HS-5 (cell line): ENCODE measurements around the gene HMCN2.

Source experiments
- DNase-seq: peaks from one replicate; pipeline ENCODE4 v3.0.0-alpha.2; 2012; ENCODE audit warnings: low read depth

Gene HMCN2, protein sequence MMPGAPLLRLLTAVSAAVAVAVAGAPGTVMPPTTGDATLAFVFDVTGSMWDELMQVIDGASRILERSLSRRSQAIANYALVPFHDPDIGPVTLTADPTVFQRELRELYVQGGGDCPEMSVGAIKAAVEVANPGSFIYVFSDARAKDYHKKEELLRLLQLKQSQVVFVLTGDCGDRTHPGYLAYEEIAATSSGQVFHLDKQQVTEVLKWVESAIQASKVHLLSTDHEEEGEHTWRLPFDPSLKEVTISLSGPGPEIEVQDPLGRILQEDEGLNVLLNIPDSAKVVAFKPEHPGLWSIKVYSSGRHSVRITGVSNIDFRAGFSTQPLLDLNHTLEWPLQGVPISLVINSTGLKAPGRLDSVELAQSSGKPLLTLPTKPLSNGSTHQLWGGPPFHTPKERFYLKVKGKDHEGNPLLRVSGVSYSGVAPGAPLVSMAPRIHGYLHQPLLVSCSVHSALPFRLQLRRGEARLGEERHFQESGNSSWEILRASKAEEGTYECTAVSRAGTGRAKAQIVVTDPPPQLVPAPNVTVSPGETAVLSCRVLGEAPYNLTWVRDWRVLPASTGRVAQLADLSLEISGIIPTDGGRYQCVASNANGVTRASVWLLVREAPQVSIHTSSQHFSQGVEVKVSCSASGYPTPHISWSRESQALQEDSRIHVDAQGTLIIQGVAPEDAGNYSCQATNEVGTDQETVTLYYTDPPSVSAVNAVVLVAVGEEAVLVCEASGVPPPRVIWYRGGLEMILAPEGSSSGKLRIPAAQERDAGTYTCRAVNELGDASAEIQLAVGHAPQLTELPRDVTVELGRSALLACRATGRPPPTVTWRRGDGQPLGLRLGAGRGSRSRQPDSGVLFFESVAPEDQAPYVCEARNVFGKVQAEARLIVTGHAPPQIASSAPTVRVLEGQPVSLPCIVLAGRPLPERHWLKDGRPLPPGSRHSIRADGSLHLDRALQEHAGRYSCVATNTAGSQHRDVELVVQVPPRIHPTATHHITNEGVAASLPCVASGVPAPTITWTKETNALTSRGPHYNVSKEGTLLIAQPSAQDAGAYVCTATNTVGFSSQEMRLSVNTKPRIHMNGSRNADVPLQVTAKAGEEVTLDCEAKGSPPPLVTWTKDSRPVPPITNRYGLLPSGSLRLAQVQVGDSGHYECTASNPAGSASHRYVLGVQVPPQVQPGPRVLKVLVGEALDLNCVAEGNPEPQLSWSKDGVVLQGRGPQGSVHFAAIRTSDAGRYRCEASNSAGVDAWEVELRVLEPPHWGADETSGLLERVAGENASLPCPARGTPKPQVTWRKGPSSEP (N-terminal part only)

GRCh38 chr9:130265431-130266235 lies at the start of gene HMCN2:
Gene HMCN2, plus strand, starts transcription at chr9:130265760. Its CDS starts 119 bp downstream, at chr9:130265879.
- DNase-seq: no peak

- DNase-seq: no peak
Observed at GRCh38 chr9:130217838-130218237, 47.7 kb upstream of the HMCN2 start.

DNA sequence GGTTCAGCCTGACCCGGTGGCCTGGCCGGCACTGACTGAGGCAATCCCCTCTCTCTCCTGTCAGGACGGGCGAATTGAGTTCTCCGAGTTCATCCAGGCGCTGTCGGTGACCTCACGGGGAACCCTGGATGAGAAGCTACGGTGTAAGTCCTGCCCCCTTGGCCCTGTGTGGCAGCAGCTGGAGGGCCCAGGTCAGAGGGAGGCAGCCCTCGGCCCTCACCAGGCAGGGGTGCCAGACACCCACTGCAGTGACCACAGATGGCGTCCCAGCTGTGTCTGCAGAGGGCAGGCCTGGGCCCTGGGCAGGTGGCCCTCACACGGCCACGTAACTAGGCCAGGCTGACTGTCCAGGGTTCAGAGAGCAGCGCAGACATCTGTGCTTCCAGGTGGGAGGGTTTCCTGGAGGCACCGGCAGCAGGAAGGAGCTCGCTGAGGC lies 45.9 kb upstream of the HMCN2 start:
- no peak for DNase-seq

- no peak for DNase-seq
Observed at GRCh38 chr9:130220352-130220751, 45.2 kb upstream of the HMCN2 start.

DNA sequence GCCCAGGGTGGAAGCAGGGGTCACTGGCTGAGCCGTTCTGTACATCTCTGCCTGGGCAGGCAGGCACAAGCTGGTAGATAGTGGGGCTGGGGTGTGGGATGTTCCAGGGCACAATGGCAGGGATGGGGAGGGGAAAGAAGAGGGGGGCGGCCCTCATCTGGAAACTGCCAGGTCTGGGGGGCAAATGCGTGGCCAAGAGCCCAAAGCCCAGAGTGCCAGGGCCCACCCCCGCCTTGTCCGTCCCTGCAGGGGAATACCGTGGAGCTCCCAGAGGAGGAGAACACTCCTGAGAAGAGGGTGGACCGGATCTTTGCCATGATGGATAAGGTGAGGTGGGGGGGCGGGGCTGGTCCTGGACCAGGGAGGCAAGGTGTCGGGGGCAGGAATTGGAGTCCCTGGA lies 42.7 kb upstream of the HMCN2 start:
- no peak for DNase-seq

DNA sequence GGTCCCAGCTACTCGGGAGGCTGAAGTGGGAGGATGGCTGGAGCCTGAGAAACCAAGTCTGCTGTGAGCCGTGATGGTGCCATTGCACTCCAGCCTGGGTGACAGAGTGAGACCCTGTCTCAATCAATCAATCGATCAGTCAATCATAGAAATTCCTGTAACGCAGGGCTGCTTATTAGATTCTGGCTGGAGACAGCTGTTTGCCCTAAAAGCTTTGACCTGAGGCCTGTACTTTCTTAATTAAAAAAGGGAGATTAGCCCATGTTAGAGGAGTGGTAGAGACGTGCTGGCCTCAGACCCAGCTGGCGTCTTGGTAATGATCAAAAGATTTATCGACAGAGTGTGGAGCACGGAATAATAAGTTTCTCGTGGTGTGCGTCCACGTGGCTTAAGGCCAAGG lies 40.5 kb upstream of the HMCN2 start:
- no peak for DNase-seq

- DNase-seq: no peak
Observed at GRCh38 chr9:130225586-130225985, 40.0 kb upstream of the HMCN2 start.

DNA sequence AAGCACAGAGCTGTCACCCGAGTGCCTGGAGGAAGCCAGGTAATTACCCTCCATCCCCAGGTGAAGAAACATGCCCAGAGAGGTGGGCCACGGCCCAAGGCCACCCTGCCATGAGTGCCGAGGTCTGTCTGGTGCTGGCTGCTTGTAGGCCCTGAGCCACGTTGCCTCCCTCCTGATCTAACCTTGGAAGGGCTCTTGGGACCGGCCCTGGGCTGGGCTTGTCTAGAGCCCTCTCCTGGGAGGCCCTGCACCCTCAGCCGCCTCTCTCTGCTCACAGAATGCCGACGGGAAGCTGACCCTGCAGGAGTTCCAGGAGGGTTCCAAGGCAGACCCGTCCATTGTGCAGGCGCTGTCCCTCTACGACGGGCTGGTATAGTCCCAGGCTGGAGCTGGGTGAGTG lies 39.4 kb upstream of the HMCN2 start:
- no peak for DNase-seq

DNA sequence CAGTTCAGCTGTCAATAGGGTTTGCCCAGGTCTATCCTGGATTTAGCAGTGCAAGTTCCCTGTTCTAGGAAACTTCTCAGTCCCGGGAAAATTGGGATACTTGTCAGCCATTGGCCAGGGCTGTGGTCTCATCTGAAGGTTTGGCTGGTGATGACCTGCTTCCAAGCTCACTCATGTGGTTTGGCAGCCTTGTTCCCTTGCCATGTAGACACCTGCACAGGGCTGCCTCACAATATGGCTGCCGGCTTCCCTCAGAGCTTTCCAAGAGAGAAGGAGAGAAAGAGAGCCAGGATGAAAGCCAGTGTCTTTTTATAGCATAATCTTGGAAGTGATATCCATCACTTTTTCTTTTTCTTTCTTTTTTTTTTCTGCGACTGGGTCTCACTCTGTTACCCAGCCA lies 37.7 kb upstream of the HMCN2 start:
- DNase-seq: no peak

DNA sequence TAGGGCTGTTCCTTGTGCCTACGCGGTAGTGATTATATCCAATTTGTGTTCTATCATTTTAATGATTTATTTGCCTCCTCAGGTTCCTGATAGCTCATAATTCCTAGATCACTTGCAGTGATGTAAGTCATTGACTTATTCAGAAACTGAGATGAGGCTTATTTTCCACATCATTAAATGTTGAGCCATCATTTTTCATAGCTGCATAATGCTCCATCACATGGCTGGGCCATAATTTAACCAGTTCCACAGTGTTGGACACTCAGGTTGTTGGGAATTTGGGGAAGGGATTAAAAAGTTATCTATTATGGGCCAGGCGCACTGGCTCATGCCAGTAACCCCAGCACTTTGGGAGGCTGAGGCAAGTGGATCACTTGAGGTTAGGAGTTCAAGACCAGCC lies 35.8 kb upstream of the HMCN2 start:
- no peak for DNase-seq

DNA sequence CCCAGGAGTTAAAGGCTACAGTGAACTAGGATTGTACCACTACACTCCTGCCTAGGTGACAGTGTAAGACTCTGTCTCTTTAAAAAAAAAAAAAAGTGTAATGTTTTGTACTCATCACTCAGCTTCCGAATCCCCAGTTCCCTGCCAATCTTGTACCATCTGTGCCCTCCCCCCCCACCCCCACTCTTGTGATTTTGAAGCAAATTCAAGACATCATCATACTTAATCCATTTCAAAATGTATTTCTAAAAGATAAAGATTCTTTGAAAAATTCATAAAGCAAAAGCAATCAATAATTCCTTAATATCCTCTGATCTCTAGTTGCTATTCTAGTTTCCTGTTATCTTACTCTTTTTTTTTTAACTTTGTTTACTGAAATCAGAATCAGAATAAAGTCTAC lies 34.9 kb upstream of the HMCN2 start:
- DNase-seq: no peak

- DNase-seq: no peak
Observed at GRCh38 chr9:130232899-130233586, 32.5 kb upstream of the HMCN2 start.

GRCh38 chr9:130233587-130233945 lies 32.0 kb upstream of the HMCN2 start:
- no peak for DNase-seq

DNA sequence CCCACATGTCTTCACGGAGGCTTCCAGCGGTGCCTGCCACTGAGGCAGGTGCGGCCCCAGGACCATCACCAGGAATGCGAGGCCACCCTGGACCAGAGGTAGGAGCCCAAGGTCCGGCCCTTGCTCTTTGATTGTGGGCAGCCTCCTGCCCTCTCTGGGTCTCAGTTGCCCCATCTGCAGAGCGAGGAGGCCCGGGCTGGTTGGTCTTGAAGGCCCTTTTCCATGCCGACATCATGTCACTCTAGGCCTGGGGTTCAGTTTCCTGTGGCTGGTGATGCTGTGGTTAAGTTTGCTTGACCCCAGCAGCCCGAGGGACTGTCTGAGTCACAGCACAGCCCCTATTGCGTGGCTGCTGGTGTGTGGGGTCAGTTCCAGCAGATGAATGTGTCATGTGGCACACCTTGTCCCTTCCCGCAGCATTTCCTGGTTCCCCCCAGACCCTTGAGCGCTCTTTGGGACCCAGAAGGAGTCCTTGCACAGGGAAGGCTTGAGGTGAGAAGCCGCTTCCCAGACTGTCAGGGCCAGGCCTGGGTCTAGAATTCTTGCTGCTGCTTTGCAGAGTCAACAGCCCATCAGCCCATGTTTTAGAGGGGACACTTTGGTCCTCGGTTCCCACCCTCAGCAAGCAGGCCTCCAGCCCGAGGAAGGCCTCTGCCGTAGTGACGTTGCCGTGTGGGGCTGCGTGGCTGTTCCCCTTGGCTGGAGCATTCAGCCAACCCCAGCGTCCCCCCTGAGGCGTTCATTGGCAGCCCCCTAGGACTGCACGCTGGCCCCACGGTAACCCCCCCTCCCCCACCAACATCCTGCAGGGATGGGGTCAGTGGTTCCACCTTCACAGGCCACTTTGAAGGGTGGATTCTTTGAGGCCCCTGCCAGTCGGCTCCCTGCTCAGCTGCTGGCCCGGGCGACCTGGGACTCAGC lies 31.0 kb upstream of the HMCN2 start:
- no peak for DNase-seq

- no peak for DNase-seq
Observed at GRCh38 chr9:130235558-130236435, 29.8 kb upstream of the HMCN2 start.

DNA sequence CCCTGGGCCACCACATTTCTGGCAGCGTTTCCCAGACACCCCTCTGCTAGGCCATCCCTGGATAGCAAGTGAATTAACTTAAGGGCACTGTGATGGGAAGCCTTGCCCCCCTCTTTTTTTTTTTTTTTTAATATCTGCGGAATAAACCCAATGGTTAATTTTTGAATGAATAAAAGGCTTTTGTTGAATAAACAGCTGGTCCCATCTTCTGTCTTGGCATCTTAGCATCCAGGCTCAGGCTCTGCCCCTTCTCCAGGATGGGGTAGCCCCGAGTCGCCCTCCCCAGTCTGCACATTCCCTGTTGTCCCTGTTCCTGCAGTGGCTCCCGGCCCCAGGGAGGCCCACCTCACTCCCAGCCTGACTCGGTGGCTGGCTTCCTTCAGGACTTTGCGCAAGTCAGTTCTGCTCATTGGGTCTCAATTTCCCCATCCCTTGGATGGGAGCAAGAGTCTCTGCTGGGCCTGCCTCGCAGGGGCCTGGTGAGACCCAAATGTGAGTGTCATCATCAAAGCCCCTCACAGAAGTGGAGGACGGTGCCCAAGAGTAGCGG lies 29.0 kb upstream of the HMCN2 start:
- DNase-seq: no peak

DNA sequence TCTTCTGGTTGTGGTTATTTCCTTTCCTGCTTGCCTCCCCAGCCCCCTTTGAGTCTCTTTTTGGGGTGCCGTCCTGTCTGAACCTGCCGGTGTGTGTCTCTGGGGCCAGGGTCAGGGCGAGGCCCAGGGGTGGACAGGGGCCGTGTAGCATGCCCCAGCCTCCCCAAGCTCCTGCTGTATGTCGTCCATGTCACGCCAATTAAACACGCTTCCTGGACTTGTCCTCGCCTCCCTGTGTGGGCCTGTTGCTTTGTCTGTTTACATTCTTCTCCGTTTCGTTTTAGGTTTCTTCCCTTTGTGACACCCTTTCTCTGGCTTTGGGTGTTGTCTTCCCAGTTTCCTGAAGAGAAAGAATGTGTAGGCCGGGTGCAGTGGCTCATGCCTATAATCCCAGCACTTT lies 28.5 kb upstream of the HMCN2 start:
- no peak for DNase-seq

- DNase-seq: no peak
Observed at GRCh38 chr9:130237763-130238524, 27.6 kb upstream of the HMCN2 start.
